ENCODE data around the gene ADGRL3.

GRCh38 chr4:61451935-61452334, 251.8 kb downstream of the ADGRL3 start:
- TF ChIP-seq, protein P1, sequence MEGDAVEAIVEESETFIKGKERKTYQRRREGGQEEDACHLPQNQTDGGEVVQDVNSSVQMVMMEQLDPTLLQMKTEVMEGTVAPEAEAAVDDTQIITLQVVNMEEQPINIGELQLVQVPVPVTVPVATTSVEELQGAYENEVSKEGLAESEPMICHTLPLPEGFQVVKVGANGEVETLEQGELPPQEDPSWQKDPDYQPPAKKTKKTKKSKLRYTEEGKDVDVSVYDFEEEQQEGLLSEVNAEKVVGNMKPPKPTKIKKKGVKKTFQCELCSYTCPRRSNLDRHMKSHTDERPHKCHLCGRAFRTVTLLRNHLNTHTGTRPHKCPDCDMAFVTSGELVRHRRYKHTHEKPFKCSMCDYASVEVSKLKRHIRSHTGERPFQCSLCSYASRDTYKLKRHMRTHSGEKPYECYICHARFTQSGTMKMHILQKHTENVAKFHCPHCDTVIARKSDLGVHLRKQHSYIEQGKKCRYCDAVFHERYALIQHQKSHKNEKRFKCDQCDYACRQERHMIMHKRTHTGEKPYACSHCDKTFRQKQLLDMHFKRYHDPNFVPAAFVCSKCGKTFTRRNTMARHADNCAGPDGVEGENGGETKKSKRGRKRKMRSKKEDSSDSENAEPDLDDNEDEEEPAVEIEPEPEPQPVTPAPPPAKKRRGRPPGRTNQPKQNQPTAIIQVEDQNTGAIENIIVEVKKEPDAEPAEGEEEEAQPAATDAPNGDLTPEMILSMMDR (IDR thresholded peaks at IDR 0.05), result no peak
- TF ChIP-seq POLR2AphosphoS5 (IDR thresholded peaks at IDR 0.05), result no peak

Data from esophagus muscularis mucosa (tissue), 3 donors.